Panc1 (cell line): ENCODE measurements around the gene TSR2.
A peak's percentile ranks its signal among the peaks of the same experiment; 100 is the strongest.

Experiments used
- POLR2AphosphoS5 ChIP-seq: IDR thresholded peaks from 2 replicates; pipeline ENCODE4 v1.6.1; 2012; ENCODE audit warnings: mild to moderate bottlenecking, low read depth, low read length, moderate library complexity
- REST ChIP-seq, 2 experiments: IDR thresholded peaks; 2 replicates each; pipeline ENCODE4 v1.6.1; 2011 to 2012; ENCODE audit warnings: low read depth in 2 of 2, control low read depth in 1 of 2, low read length in 1 of 2, mild to moderate bottlenecking in 1 of 2, moderate library complexity in 1 of 2; ENCODE audit not compliant: insufficient read depth in 1 of 2
- TF ChIP-seq, protein P1 (sequence below): fragments of 450-650 bp; IDR thresholded peaks from 2 replicates; pipeline ENCODE4 v1.5.1; 2017; ENCODE audit warnings: mild to moderate bottlenecking

DNA sequence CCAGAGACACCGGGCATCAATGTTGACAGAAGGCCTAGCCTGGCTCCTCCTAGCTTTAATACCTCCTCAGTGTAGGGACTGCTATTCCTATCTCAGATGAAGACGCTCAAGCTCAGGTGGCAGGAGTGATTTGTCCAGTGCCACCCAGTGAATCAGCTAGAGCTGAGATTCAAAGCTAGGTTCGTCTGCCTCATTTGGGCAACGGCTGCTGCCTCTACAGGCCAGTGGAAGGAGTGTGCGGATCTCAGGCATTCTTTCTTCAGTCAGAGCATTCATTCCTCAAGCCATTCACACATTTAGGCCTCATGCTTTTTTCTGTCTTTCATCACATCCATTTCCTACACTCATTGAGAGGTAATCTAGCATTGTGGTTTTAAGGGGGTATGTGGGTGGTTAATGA is 7.3 kb downstream of the TSR2 start:
- no peak for TF ChIP-seq POLR2AphosphoS5
- TF ChIP-seq, protein P1, sequence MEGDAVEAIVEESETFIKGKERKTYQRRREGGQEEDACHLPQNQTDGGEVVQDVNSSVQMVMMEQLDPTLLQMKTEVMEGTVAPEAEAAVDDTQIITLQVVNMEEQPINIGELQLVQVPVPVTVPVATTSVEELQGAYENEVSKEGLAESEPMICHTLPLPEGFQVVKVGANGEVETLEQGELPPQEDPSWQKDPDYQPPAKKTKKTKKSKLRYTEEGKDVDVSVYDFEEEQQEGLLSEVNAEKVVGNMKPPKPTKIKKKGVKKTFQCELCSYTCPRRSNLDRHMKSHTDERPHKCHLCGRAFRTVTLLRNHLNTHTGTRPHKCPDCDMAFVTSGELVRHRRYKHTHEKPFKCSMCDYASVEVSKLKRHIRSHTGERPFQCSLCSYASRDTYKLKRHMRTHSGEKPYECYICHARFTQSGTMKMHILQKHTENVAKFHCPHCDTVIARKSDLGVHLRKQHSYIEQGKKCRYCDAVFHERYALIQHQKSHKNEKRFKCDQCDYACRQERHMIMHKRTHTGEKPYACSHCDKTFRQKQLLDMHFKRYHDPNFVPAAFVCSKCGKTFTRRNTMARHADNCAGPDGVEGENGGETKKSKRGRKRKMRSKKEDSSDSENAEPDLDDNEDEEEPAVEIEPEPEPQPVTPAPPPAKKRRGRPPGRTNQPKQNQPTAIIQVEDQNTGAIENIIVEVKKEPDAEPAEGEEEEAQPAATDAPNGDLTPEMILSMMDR, result peak; percentile 48
- no peak for TF ChIP-seq REST (IDR thresholded peaks at IDR 0.05; ENCODE audit: insufficient read depth in 1 of 2, low read depth in 2 of 2, low read length in 1 of 2)
